Neural cell (in vitro differentiated cells): ENCODE results near the gene CLCNKA. TPM values are rescaled to one million over a fixed set of nuclear protein-coding genes. Genes with fewer than 3 reads are reported as not detected.

Experiments
- H2AFZ ChIP-seq: fragments of 200-600, 300-800 bp; sonication (generic), shearing (Covaris generic); 2 replicates; pipeline ENCODE4 v1.6.0; 2014; ENCODE audit warnings: low read depth, mild to moderate bottlenecking, antibody characterized with exemption, low read length, moderate library complexity
- H3F3A ChIP-seq: fragments of 200-600 bp; shearing (Covaris generic); 2 replicates; pipeline ENCODE4 v1.6.1; 2016; ENCODE audit warnings: mild to moderate bottlenecking, moderate library complexity, mixed read lengths, antibody characterized with exemption, low read length; ENCODE audit not compliant: insufficient read depth, poor library complexity, severe bottlenecking
- H3K27ac ChIP-seq: fragments of 200-600, 300-800 bp; sonication (generic), shearing (Covaris generic); 2 replicates; pipeline ENCODE4 v1.5.1; 2014; ENCODE audit warnings: mild to moderate bottlenecking, low read length, moderate library complexity
- H3K27me3 ChIP-seq: fragments of 300-800, 200-600 bp; sonication (generic), shearing (Covaris generic); 2 replicates; pipeline ENCODE4 v1.6.0; 2014; ENCODE audit warnings: mild to moderate bottlenecking, low read depth, low read length, moderate library complexity; ENCODE audit not compliant: insufficient read depth
- H3K36me3 ChIP-seq: fragments of 300-800, 200-600 bp; sonication (generic), shearing (Covaris generic); 2 replicates; pipeline ENCODE4 v1.5.1; 2014; ENCODE audit warnings: mild to moderate bottlenecking, antibody characterized with exemption, low read length, moderate library complexity; ENCODE audit not compliant: insufficient read depth
- H3K4me2 ChIP-seq: fragments of 300-800, 200-600 bp; sonication (generic), shearing (Covaris generic); 2 replicates; pipeline ENCODE4 v1.6.0; 2014; ENCODE audit warnings: mild to moderate bottlenecking, low read length
- H3K4me3 ChIP-seq: fragments of 300-800, 200-600 bp; sonication (generic), shearing (Covaris generic); 2 replicates; pipeline ENCODE4 v1.5.1; 2014; ENCODE audit warnings: mild to moderate bottlenecking, low read length, moderate library complexity
- H3K79me2 ChIP-seq: fragments of 200-600 bp; shearing (Covaris generic); replicated peaks from 2 replicates; pipeline ENCODE4 v1.6.0; 2014; ENCODE audit warnings: mild to moderate bottlenecking, low read length, moderate library complexity; ENCODE audit not compliant: insufficient read depth
- H3K9ac ChIP-seq: fragments of 300-800, 200-600 bp; sonication (generic), shearing (Covaris generic); 2 replicates; pipeline ENCODE4 v1.6.1; 2016; ENCODE audit warnings: mild to moderate bottlenecking, low read length, mixed read lengths
- H3K9me2 ChIP-seq: fragments of 200-600 bp; shearing (Covaris generic); 2 replicates; pipeline ENCODE4 v1.6.1; 2016; ENCODE audit warnings: mild to moderate bottlenecking, low read length, mixed read lengths; ENCODE audit not compliant: insufficient read depth
- H3K9me3 ChIP-seq: fragments of 200-600, 300-800 bp; sonication (generic), shearing (Covaris generic); 2 replicates; pipeline ENCODE4 v1.6.1; 2016; ENCODE audit warnings: mild to moderate bottlenecking, mixed run types, low read length, moderate library complexity, mixed read lengths
- H4K20me1 ChIP-seq: fragments of 200-600 bp; shearing (Covaris generic); 2 replicates; pipeline ENCODE4 v1.6.1; 2016; ENCODE audit warnings: mild to moderate bottlenecking, mixed run types; ENCODE audit not compliant: insufficient read depth
- EZH2 ChIP-seq: fragments of 200-600, 300-800 bp; shearing (Covaris generic), sonication (generic); IDR thresholded peaks from 2 replicates; pipeline ENCODE4 v1.6.1; 2014; ENCODE audit warnings: antibody characterized with exemption, low read length, borderline replicate concordance, mild to moderate bottlenecking; ENCODE audit not compliant: insufficient read depth, poor library complexity, severe bottlenecking
- MXI1 ChIP-seq: fragments of 450-650 bp; conservative IDR thresholded peaks from 2 replicates; pipeline ENCODE4 v1.6.1; 2014; ENCODE audit warnings: antibody characterized with exemption, mild to moderate bottlenecking; ENCODE audit not compliant: poor library complexity, severe bottlenecking
- RAD21 ChIP-seq: fragments of 450-650 bp; conservative IDR thresholded peaks from 2 replicates; pipeline ENCODE4 v1.6.1; 2014; ENCODE audit warnings: antibody characterized with exemption, mild to moderate bottlenecking, moderate library complexity
- SMC3 ChIP-seq: fragments of 450-650 bp; conservative IDR thresholded peaks from 2 replicates; pipeline ENCODE4 v1.6.1; 2014; ENCODE audit warnings: antibody characterized with exemption, mild to moderate bottlenecking, moderate library complexity; ENCODE audit not compliant: poor library complexity
- TAF1 ChIP-seq: IDR thresholded peaks from 2 replicates; pipeline ENCODE4 v1.6.1; 2012; ENCODE audit warnings: low read depth
- polyA plus RNA-seq: library from polyadenylated mRNA; depleted of rRNA; stranded (reverse); fragments of >200 nt; gene quantifications from 2 replicates; pipeline ENCODE4 v1.2.3, GENCODE V29; 2014
- TF ChIP-seq, protein P1 (sequence below): fragments of 450-650 bp; IDR thresholded peaks from 2 replicates; pipeline ENCODE4 v1.5.1; 2014; ENCODE audit warnings: antibody characterized with exemption, mild to moderate bottlenecking, moderate library complexity; ENCODE audit not compliant: poor library complexity, severe bottlenecking
- TF ChIP-seq, protein P2 (sequence below): IDR thresholded peaks from 2 replicates; pipeline ENCODE4 v1.6.1; 2012; ENCODE audit warnings: borderline replicate concordance

Gene CLCNKA
- polyA plus RNA-seq, 1 donor from 2014 or later = not detected

DNA sequence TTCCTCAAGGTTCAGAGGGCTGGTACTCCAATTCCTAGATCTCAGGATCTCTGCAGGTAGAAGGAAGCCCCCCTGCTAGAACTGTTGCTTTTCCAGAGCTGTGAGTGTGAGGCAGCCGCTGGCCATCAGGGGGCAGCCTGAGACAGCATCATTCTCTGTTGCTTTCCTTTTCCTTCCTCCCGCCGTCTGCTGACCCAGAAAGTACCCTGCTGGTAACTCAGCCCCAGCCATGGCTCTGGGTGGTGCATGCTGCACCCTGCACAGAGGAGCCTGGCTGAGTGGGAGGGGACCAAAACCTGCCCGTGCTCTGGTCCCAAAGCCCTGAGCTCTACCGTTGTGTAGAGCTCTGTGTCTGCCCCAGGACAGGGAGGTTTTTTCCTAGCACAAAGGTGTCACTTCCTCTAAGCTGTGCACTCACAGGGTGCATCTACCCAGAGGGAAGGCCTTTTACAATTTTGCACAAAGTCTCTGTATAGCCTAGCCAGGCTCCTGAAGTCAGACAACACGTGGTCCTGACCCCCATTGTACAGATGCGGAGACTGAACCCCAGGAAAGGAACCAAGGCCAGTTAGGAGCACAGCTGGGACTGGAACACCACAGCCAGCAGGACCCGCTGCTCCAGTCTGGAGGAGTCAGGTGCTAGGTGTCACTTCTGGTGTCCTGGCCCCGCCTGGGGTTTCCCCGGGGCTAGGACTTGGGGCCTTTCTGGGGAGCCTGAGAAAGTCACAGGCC is 57.3 kb downstream of the CLCNKA start:
- H2AFZ ChIP-seq = no peak overlapping the region

DNA sequence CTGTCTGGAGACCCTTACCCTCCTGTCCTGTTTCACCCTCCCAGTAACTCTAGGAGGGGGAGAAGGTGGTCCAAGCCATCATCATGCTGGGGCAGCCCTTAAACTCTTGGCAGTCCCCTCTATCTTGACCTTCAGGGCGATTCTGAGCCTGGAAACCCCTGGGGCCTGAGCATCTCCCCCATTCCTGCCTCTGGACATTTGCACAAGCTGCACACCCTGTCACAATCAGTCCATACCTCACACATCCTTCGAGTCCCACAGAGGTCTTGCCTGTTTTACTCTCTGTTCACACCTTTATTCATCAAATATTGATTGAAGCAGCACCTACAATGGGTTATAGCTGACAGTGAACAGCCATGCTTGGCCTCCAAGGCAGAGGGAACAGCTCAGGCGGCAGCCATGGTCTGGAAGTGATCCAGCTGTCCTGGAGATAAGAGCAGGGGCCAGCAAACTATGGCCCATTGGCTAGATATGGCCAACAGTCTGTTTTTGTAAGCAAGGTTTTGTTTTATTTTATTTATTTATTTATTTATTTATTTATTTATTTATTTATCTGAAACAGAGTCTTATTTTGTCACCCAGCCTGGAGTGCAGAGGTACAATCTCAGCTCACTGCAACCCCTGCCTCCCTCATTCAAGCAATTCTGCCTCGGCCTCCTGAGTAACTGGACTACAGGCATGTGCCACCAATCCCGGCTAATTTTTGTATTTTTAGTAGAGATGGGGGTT is 58.8 kb downstream of the CLCNKA start:
- H3K9me3 ChIP-seq = no peaks in the 10 kb centered on the region
- no peaks in the 10 kb centered on the region for H3K9me2 ChIP-seq
- no peaks in the 10 kb centered on the region for H4K20me1 ChIP-seq
- no peak for TF ChIP-seq MXI1
- TF ChIP-seq, protein P1, sequence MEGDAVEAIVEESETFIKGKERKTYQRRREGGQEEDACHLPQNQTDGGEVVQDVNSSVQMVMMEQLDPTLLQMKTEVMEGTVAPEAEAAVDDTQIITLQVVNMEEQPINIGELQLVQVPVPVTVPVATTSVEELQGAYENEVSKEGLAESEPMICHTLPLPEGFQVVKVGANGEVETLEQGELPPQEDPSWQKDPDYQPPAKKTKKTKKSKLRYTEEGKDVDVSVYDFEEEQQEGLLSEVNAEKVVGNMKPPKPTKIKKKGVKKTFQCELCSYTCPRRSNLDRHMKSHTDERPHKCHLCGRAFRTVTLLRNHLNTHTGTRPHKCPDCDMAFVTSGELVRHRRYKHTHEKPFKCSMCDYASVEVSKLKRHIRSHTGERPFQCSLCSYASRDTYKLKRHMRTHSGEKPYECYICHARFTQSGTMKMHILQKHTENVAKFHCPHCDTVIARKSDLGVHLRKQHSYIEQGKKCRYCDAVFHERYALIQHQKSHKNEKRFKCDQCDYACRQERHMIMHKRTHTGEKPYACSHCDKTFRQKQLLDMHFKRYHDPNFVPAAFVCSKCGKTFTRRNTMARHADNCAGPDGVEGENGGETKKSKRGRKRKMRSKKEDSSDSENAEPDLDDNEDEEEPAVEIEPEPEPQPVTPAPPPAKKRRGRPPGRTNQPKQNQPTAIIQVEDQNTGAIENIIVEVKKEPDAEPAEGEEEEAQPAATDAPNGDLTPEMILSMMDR = no peak
- TF ChIP-seq TAF1 = no peak
- no peak for TF ChIP-seq EZH2
- TF ChIP-seq SMC3 = no peak
- no peak overlapping the region for H3K4me3 ChIP-seq
- no peaks in the 10 kb centered on the region for H3K36me3 ChIP-seq
- H3F3A ChIP-seq = no peaks in the 10 kb centered on the region
- H3K79me2 ChIP-seq = no peaks in the 10 kb centered on the region
- H2AFZ ChIP-seq = no peak overlapping the region
- no peaks in the 10 kb centered on the region for H3K27me3 ChIP-seq
- H3K27ac ChIP-seq = no peak overlapping the region
- no peak overlapping the region for H3K9ac ChIP-seq
- H3K4me2 ChIP-seq = no peak overlapping the region

More for the DNA sequence above, 57.3 kb downstream of the CLCNKA start:
- peaks cover 4% of the 10 kb centered on the region for H3K27me3 ChIP-seq
- no peak overlapping the region for H3K4me3 ChIP-seq
- H4K20me1 ChIP-seq = no peaks in the 10 kb centered on the region
- no peaks in the 10 kb centered on the region for H3K9me3 ChIP-seq
- H3K4me2 ChIP-seq = no peak overlapping the region
- H3K36me3 ChIP-seq = no peaks in the 10 kb centered on the region
- peak; percentile 98 for TF ChIP-seq SMC3
- TF ChIP-seq, protein P1 = peak; percentile 97
- TF ChIP-seq, protein P2, sequence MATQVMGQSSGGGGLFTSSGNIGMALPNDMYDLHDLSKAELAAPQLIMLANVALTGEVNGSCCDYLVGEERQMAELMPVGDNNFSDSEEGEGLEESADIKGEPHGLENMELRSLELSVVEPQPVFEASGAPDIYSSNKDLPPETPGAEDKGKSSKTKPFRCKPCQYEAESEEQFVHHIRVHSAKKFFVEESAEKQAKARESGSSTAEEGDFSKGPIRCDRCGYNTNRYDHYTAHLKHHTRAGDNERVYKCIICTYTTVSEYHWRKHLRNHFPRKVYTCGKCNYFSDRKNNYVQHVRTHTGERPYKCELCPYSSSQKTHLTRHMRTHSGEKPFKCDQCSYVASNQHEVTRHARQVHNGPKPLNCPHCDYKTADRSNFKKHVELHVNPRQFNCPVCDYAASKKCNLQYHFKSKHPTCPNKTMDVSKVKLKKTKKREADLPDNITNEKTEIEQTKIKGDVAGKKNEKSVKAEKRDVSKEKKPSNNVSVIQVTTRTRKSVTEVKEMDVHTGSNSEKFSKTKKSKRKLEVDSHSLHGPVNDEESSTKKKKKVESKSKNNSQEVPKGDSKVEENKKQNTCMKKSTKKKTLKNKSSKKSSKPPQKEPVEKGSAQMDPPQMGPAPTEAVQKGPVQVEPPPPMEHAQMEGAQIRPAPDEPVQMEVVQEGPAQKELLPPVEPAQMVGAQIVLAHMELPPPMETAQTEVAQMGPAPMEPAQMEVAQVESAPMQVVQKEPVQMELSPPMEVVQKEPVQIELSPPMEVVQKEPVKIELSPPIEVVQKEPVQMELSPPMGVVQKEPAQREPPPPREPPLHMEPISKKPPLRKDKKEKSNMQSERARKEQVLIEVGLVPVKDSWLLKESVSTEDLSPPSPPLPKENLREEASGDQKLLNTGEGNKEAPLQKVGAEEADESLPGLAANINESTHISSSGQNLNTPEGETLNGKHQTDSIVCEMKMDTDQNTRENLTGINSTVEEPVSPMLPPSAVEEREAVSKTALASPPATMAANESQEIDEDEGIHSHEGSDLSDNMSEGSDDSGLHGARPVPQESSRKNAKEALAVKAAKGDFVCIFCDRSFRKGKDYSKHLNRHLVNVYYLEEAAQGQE = no peak
- no peak for TF ChIP-seq MXI1
- TF ChIP-seq RAD21 = peak; percentile 99
- no peaks in the 10 kb centered on the region for H3K79me2 ChIP-seq
- H3K9me2 ChIP-seq = no peaks in the 10 kb centered on the region
- H3K9ac ChIP-seq = no peak overlapping the region
- H3F3A ChIP-seq = no peaks in the 10 kb centered on the region
- no peak overlapping the region for H3K27ac ChIP-seq
